Neural progenitor cell (in vitro differentiated cells): Measurements from ENCODE around the gene DDX52. TPM values are rescaled to one million over a fixed set of nuclear protein-coding genes. Genes with fewer than 3 reads are reported as not detected.
A peak's percentile ranks its signal among the peaks of the same experiment; 100 is the strongest.

ENCODE experiments used
- DNase-seq: peaks from one replicate; pipeline ENCODE4 v3.0.0-alpha.2; 2016; ENCODE audit warnings: low spot score
- H2AFZ ChIP-seq: fragments of 200-600 bp; sonication (generic); replicated peaks from 2 replicates; pipeline ENCODE4 v1.6.1; 2016; ENCODE audit warnings: antibody characterized with exemption
- H3F3A ChIP-seq: fragments of 200-600 bp; sonication (generic); 2 replicates; pipeline ENCODE4 v1.6.1; 2016; ENCODE audit warnings: antibody characterized with exemption, low read depth
- H3K27ac ChIP-seq: fragments of 200-600 bp; sonication (generic); 2 replicates; pipeline ENCODE4 v1.5.1; 2016; ENCODE audit warnings: mild to moderate bottlenecking
- H3K27me3 ChIP-seq: fragments of 200-600 bp; sonication (generic); 2 replicates; pipeline ENCODE4 v1.6.1; 2016; ENCODE audit warnings: mild to moderate bottlenecking, moderate library complexity
- H3K36me3 ChIP-seq: fragments of 200-600 bp; sonication (generic); 2 replicates; pipeline ENCODE4 v1.5.1; 2016
- H3K4me1 ChIP-seq: fragments of 200-600 bp; sonication (generic); 2 replicates; pipeline ENCODE4 v1.6.1; 2016; ENCODE audit warnings: mixed run types
- H3K4me2 ChIP-seq: fragments of 200-600 bp; sonication (generic); 2 replicates; pipeline ENCODE4 v1.6.1; 2016
- H3K4me3 ChIP-seq: fragments of 200-600 bp; sonication (generic); 2 replicates; pipeline ENCODE4 v1.5.1; 2016
- H3K79me2 ChIP-seq: fragments of 200-600 bp; sonication (generic); 2 replicates; pipeline ENCODE4 v1.6.1; 2016; ENCODE audit warnings: low read depth
- H3K9ac ChIP-seq: fragments of 200-600 bp; sonication (generic); 2 replicates; pipeline ENCODE4 v1.6.1; 2016
- H3K9me3 ChIP-seq: fragments of 200-600 bp; sonication (generic); 2 replicates; pipeline ENCODE4 v1.5.1; 2016; ENCODE audit warnings: low read depth
- H4K20me1 ChIP-seq: fragments of 200-600 bp; sonication (generic); 2 replicates; pipeline ENCODE4 v1.6.1; 2016; ENCODE audit warnings: low read depth
- H3K27ac Mint-ChIP-seq: 3 replicates; pipeline ENCODE4 v1.8.0; 2021; ENCODE audit warnings: mixed read lengths
- H3K27me3 Mint-ChIP-seq: 2 replicates; pipeline ENCODE4 v1.8.0; 2022; ENCODE audit warnings: low read depth, mild to moderate bottlenecking, inconsistent platforms, moderate library complexity, mixed read lengths; ENCODE audit not compliant: insufficient read depth
- H3K36me3 Mint-ChIP-seq: 3 replicates; pipeline ENCODE4 v1.8.0; 2021; ENCODE audit warnings: mixed read lengths
- H3K4me1 Mint-ChIP-seq: 3 replicates; pipeline ENCODE4 v1.8.0; 2021; ENCODE audit warnings: mixed read lengths
- H3K4me3 Mint-ChIP-seq: 3 replicates; pipeline ENCODE4 v1.8.0; 2021; ENCODE audit warnings: mild to moderate bottlenecking, moderate library complexity, mixed read lengths
- H3K9me3 Mint-ChIP-seq: 3 replicates; pipeline ENCODE4 v1.8.0; 2020; ENCODE audit warnings: mixed read lengths
- CTCF ChIP-seq: fragments of 200-600 bp; sonication (generic); IDR thresholded peaks from 2 replicates; pipeline ENCODE4 v1.5.1; 2017; ENCODE audit warnings: antibody characterized with exemption, mild to moderate bottlenecking
- EZH2 ChIP-seq: fragments of 200-600 bp; sonication (generic); IDR thresholded peaks from 2 replicates; pipeline ENCODE4 v1.6.1; 2017; ENCODE audit warnings: antibody characterized with exemption, mild to moderate bottlenecking, moderate library complexity
- EZH2phosphoT487 ChIP-seq: fragments of 200-600 bp; sonication (generic); IDR thresholded peaks from 2 replicates; pipeline ENCODE4 v1.6.1; 2017; ENCODE audit warnings: antibody characterized with exemption
- total RNA-seq: library from RNA; depleted of rRNA; stranded (reverse); fragments of >200 nt; gene quantifications from 2 replicates; pipeline ENCODE4 v1.2.3, GENCODE V29; 2015; ENCODE audit warnings: low replicate concordance

The DDX52 gene
- total RNA-seq, 1 donor from 2014 or later: 55.3 TPM

- H3K9ac ChIP-seq: no peak overlapping the region
- Mint-ChIP-seq H3K9me3 (peaks cover 9% of the 10 kb centered on the region), H3K4me1 (no peaks in the 10 kb centered on the region), H3K27ac (no peak overlapping the region), H3K36me3 (peaks cover 40% of the 10 kb centered on the region), H3K4me3 (no peak overlapping the region), H3K27me3 (no peaks in the 10 kb centered on the region)
- H2AFZ ChIP-seq: no peak overlapping the region
- H3K79me2 ChIP-seq: no peaks in the 10 kb centered on the region
- H3K27ac ChIP-seq: no peak overlapping the region
- no peak overlapping the region for H3K4me2 ChIP-seq
- no peak for TF ChIP-seq EZH2phosphoT487
- no peaks in the 10 kb centered on the region for H3K4me1 ChIP-seq
- H3K36me3 ChIP-seq: peaks cover 36% of the 10 kb centered on the region
- H3K4me3 ChIP-seq: no peak overlapping the region
- no peaks in the 10 kb centered on the region for H3K27me3 ChIP-seq
- no peak for DNase-seq
- peaks cover 4% of the 10 kb centered on the region for H3F3A ChIP-seq
- H3K9me3 ChIP-seq: no peaks in the 10 kb centered on the region
- no peaks in the 10 kb centered on the region for H4K20me1 ChIP-seq
Observed at GRCh38 chr17:37571674-37572073, 71.6 kb downstream of the DDX52 start.

GRCh38 chr17:37570527-37571093 lies 72.6 kb downstream of the DDX52 start:
- TF ChIP-seq EZH2phosphoT487 (no peak), EZH2 (no peak), CTCF (peak; percentile 68)
- Histone ChIP-seq H3K4me2 (no peak overlapping the region), H3K79me2 (no peaks in the 10 kb centered on the region), H3K4me1 (no peaks in the 10 kb centered on the region), H4K20me1 (no peaks in the 10 kb centered on the region), H3K4me3 (no peak overlapping the region), H3K36me3 (peaks cover 33% of the 10 kb centered on the region), H3K27ac (no peak overlapping the region), H3K9ac (no peak overlapping the region), H3K27me3 (no peaks in the 10 kb centered on the region), H3K9me3 (no peaks in the 10 kb centered on the region), H3F3A (peaks cover 4% of the 10 kb centered on the region), H2AFZ (no peak overlapping the region)
- Mint-ChIP-seq H3K4me3 (no peak overlapping the region), H3K9me3 (peaks cover 9% of the 10 kb centered on the region), H3K36me3 (peaks cover 36% of the 10 kb centered on the region), H3K27ac (no peak overlapping the region), H3K4me1 (no peaks in the 10 kb centered on the region), H3K27me3 (no peaks in the 10 kb centered on the region)
- peak; percentile 67 for DNase-seq

GRCh38 chr17:37568350-37569053 lies 74.7 kb downstream of the DDX52 start:
- no peaks in the 10 kb centered on the region for H4K20me1 ChIP-seq
- H3K27ac Mint-ChIP-seq: no peak overlapping the region

More at GRCh38 chr17:37568350-37569053, 74.7 kb downstream of the DDX52 start:
- no peaks in the 10 kb centered on the region for H3K79me2 ChIP-seq
- Mint-ChIP-seq H3K36me3 (peaks cover 32% of the 10 kb centered on the region), H3K9me3 (peaks cover 4% of the 10 kb centered on the region), H3K4me1 (no peaks in the 10 kb centered on the region), H3K4me3 (no peak overlapping the region), H3K27me3 (peaks cover 6% of the 10 kb centered on the region)
- H3K36me3 ChIP-seq: peaks cover 28% of the 10 kb centered on the region
- no peak overlapping the region for H3K9ac ChIP-seq
- H3K4me3 ChIP-seq: no peak overlapping the region
- no peak overlapping the region for H2AFZ ChIP-seq
- DNase-seq: no peak
- no peak for TF ChIP-seq EZH2
- TF ChIP-seq EZH2phosphoT487: no peak
- no peak for TF ChIP-seq CTCF
- peaks cover 4% of the 10 kb centered on the region for H3F3A ChIP-seq
- no peak overlapping the region for H3K4me2 ChIP-seq
- H3K4me1 ChIP-seq: no peaks in the 10 kb centered on the region
- no peaks in the 10 kb centered on the region for H3K27me3 ChIP-seq
- H3K9me3 ChIP-seq: no peaks in the 10 kb centered on the region
- H3K27ac ChIP-seq: no peak overlapping the region
